ENCODE measurements around the gene UMODL1.

GRCh38 chr21:42147386-42148020 is 76.4 kb downstream of the UMODL1 start:
- TF ChIP-seq TSHZ2 (CRISPR knock-in tag; IDR thresholded peaks at IDR 0.05) (no peak), BACH2 (CRISPR knock-in tag; IDR thresholded peaks at IDR 0.05; ENCODE audit: borderline replicate concordance) (no peak), CREB5 (CRISPR knock-in tag; IDR thresholded peaks at IDR 0.05; ENCODE audit: low read depth) (no peak), CSDC2 (CRISPR knock-in tag; IDR thresholded peaks at IDR 0.05) (no peak), PATZ1 (CRISPR knock-in tag; IDR thresholded peaks at IDR 0.05; ENCODE audit: borderline replicate concordance) (no peak)
